PC-3 (cell line): ENCODE data around the gene DSCAM.

ENCODE experiments used
- EZH2 ChIP-seq: fragments of 300-600 bp; sonication (generic); IDR thresholded peaks from one replicate; pipeline ENCODE4 v1.6.1; 2017; ENCODE audit warnings: antibody characterized with exemption, mild to moderate bottlenecking, low read length; ENCODE audit not compliant: unreplicated experiment
- EZH2phosphoT487 ChIP-seq: fragments of 300-600 bp; sonication (generic); IDR thresholded peaks from 2 replicates; pipeline ENCODE4 v1.6.1; 2018; ENCODE audit warnings: mild to moderate bottlenecking, antibody characterized with exemption, low read length, borderline replicate concordance
- TF ChIP-seq, protein P1 (sequence below): fragments of 300-600 bp; sonication (generic); conservative IDR thresholded peaks from 2 replicates; pipeline ENCODE4 v1.5.1; 2017; ENCODE audit warnings: antibody characterized with exemption, low read depth, mild to moderate bottlenecking, low read length

DNA sequence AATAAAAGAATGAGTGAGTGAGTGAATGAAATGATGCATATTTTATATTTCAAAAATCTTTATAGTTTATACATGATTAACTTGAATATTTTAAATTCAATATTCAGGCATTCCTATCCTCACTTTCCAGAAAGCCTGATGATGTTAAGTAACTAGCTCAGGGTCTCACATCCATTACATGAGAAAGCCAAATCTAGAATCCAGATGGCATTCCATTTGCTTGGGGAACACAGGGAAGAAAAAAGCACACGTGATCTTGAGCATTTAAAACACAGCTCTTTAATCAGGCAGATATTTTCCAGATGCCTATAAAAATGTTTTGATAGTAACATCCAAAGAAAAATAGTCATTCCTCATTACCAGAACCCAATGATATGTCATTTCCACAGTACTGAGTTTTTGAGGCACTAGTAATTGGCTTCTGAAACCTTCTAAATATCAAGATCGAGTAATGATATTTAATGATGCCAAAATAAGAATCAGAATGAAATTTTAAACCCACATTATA, 291.9 kb downstream of the DSCAM start:
- no peak for TF ChIP-seq EZH2phosphoT487
- TF ChIP-seq, protein P1, sequence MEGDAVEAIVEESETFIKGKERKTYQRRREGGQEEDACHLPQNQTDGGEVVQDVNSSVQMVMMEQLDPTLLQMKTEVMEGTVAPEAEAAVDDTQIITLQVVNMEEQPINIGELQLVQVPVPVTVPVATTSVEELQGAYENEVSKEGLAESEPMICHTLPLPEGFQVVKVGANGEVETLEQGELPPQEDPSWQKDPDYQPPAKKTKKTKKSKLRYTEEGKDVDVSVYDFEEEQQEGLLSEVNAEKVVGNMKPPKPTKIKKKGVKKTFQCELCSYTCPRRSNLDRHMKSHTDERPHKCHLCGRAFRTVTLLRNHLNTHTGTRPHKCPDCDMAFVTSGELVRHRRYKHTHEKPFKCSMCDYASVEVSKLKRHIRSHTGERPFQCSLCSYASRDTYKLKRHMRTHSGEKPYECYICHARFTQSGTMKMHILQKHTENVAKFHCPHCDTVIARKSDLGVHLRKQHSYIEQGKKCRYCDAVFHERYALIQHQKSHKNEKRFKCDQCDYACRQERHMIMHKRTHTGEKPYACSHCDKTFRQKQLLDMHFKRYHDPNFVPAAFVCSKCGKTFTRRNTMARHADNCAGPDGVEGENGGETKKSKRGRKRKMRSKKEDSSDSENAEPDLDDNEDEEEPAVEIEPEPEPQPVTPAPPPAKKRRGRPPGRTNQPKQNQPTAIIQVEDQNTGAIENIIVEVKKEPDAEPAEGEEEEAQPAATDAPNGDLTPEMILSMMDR = no peak
- no peak for TF ChIP-seq EZH2
